ENCODE results near the gene LRP2.
A peak's percentile ranks its signal among the peaks of the same experiment; 100 is the strongest.

LRP2 gene

DNA sequence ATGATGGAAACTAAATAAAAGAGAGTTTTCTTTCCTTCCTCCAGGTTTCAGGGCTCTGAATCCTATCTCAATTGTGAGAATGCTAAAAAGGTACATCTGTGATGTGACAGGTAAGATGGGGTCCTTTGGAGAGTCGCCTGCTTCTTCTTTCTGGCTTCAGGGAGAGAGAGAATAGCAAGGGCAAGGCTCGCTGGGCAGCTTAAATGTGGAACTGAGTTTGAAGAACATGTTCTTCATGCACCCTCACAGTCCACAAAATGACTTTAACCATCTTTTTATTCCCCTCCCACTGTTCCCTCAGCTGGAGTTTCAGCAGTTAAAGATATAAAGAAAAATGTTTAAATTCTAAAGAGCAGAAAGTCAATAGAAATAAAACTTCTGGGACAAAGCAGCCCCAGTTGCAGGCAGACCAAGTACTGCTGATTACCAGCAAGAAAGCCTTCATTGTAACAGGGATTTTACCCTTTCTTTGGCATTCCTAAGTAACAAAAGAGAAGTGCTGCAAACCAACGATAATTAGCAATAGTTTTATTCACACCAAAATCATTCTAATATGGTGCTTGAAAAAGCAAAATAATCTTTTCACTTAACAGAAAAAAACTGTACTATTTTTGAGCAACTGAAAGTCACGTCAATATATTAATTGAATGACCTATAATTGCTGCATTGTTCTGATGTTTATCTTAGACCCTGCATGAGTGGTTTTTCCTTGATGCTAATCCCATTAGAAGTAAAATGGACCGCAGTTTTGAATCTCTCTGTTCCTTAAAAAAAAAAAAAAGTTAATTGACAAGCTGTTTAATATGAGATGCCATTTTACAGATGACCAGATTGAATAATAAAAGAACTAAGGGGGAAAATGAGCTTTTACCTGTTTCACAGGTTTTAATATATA is 61.5 kb downstream of the LRP2 start:
- DNase-seq (ENCODE audit: low read depth) = no peak
- no peak overlapping the region for H3K4me3 ChIP-seq (ENCODE audit: low read length)
- TF ChIP-seq, protein P1, sequence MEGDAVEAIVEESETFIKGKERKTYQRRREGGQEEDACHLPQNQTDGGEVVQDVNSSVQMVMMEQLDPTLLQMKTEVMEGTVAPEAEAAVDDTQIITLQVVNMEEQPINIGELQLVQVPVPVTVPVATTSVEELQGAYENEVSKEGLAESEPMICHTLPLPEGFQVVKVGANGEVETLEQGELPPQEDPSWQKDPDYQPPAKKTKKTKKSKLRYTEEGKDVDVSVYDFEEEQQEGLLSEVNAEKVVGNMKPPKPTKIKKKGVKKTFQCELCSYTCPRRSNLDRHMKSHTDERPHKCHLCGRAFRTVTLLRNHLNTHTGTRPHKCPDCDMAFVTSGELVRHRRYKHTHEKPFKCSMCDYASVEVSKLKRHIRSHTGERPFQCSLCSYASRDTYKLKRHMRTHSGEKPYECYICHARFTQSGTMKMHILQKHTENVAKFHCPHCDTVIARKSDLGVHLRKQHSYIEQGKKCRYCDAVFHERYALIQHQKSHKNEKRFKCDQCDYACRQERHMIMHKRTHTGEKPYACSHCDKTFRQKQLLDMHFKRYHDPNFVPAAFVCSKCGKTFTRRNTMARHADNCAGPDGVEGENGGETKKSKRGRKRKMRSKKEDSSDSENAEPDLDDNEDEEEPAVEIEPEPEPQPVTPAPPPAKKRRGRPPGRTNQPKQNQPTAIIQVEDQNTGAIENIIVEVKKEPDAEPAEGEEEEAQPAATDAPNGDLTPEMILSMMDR (IDR thresholded peaks at IDR 0.05; ENCODE audit: insufficient read depth, low read depth, low read length, missing control alignments) = no peak

DNA sequence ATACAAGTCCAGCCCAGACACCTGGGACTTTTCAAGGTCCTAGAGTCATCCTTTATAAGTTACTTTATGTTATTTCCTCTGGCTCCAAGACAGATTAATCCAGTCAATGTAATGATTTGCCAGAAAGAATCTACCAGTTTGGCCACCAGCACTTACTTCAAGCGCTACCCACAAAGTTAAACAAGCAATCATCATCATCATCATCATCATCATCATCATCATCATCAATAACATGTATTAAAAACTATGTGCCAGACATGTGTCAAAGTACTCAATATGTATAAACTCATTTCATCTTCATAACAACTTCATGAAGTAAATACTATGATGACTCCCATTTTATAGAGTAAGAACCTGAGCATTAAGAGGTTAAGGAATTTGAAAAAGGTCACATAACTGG is 64.3 kb downstream of the LRP2 start:
- H3K4me3 ChIP-seq (ENCODE audit: low read length) = no peak overlapping the region
- DNase-seq (ENCODE audit: low read depth) = no peak
- TF ChIP-seq, protein P1 (IDR thresholded peaks at IDR 0.05; ENCODE audit: insufficient read depth, low read depth, low read length, missing control alignments) = no peak

GRCh38 chr2:169294001-169294675 is 68.2 kb downstream of the LRP2 start:
- no peak overlapping the region for H3K4me3 ChIP-seq (ENCODE audit: low read length)
- DNase-seq (ENCODE audit: low read depth) = no peak
- TF ChIP-seq, protein P1 (IDR thresholded peaks at IDR 0.05; ENCODE audit: insufficient read depth, low read depth, low read length, missing control alignments) = no peak

GRCh38 chr2:169291517-169291916 is 70.8 kb downstream of the LRP2 start:
- peak; percentile 25 for DNase-seq (ENCODE audit: low read depth)
- TF ChIP-seq, protein P1 (IDR thresholded peaks at IDR 0.05; ENCODE audit: insufficient read depth, low read depth, low read length, missing control alignments) = no peak
- no peak overlapping the region for H3K4me3 ChIP-seq (ENCODE audit: low read length)

DNA sequence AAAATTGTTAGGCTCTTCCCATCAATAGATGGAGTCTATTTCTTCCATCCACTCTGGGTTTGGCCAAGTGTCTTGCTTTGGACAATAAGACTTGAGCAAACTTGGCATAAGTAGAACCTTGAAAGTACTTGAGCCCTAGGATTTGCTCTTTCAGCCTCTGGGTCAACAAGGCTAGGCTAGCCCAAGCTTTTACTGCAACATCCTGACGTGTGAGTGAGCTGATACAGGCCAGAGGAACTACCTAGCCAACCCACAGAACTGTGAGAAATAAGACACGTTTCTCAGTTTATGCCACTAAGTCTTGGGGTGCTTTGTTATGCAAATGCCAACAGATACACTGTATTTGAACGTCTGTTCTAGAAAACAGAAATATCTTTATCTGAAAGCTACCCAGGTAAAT is 71.9 kb downstream of the LRP2 start:
- no peak for DNase-seq (ENCODE audit: low read depth)
- no peak overlapping the region for H3K4me3 ChIP-seq (ENCODE audit: low read length)
- TF ChIP-seq, protein P1 (IDR thresholded peaks at IDR 0.05; ENCODE audit: insufficient read depth, low read depth, low read length, missing control alignments) = no peak

DNA sequence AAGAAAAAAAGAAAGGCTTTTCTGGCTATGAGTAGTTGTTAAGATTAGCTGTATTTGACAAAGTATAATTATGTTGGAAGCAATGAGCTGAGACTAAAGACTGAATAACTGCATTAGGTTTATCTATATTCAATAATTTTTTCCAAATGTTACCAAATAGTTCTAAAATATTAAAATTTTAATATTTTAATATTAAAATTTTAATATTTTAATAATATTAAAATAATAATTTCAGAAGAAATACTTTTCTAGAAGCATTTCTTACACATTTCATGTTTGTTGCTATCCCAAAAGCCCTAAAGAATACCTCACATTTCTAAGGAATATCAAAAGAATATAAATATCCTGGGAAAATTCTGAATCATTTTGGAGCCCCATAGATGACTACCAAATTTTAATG is 74.7 kb downstream of the LRP2 start:
- H3K4me3 ChIP-seq (ENCODE audit: low read length) = no peak overlapping the region
- DNase-seq (ENCODE audit: low read depth) = no peak
- TF ChIP-seq, protein P1 (IDR thresholded peaks at IDR 0.05; ENCODE audit: insufficient read depth, low read depth, low read length, missing control alignments) = no peak

All from epithelial cell of esophagus (primary cell).